NT2/D1 (cell line): ENCODE results near the gene PDK3.

ENCODE experiments used
- SUZ12 ChIP-seq: IDR thresholded peaks from 2 replicates; pipeline ENCODE4 v1.6.1; 2011; ENCODE audit not compliant: insufficient read length, insufficient read depth; ENCODE audit errors: extremely low read depth
- YY1 ChIP-seq: IDR thresholded peaks from 2 replicates; pipeline ENCODE4 v1.6.1; 2011; ENCODE audit not compliant: insufficient read length, insufficient read depth
- ZNF274 ChIP-seq: IDR thresholded peaks from 2 replicates; pipeline ENCODE4 v1.6.1; 2011; ENCODE audit warnings: mild to moderate bottlenecking, low read depth, low read length

DNA sequence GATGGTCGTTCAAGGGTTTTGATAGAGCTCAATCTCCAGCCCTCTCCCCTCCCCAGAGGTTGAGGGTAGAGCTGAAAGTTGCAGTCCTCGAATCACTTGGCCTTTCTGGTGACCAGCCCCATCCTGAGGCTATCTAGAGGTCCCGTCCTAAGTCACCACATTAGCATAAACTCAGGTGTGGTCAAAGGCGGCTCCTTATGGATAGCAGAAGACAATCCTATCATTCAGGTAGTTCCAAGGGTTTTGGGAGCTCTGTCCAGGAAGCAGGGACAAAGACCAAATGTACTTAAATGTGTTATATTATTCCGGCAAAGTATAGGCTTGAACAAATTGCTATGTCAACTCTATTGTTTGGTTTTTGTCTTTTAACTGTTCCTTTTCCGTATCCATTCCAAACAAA, 30.6 kb downstream of the PDK3 start:
- TF ChIP-seq ZNF274 (no peak), YY1 (no peak), SUZ12 (no peak)
